IMR-90 (cell line): ENCODE data around the gene PPP1R12B.
"Not testable (repeated sequence)": the region's sequence is repeated elsewhere in the genome, so short reads cannot be mapped to it uniquely, and the experiment has no call there.

Experiments used
- CTCF ChIP-seq: conservative IDR thresholded peaks from 2 replicates; pipeline ENCODE4 v1.5.1; 2012; ENCODE audit warnings: mild to moderate bottlenecking, low read depth, low read length, improper control_type of control experiment
- MXI1 ChIP-seq: IDR thresholded peaks from 2 replicates; pipeline ENCODE4 v1.6.1; 2012; ENCODE audit warnings: low read depth, mild to moderate bottlenecking, low read length, moderate library complexity, borderline replicate concordance

DNA sequence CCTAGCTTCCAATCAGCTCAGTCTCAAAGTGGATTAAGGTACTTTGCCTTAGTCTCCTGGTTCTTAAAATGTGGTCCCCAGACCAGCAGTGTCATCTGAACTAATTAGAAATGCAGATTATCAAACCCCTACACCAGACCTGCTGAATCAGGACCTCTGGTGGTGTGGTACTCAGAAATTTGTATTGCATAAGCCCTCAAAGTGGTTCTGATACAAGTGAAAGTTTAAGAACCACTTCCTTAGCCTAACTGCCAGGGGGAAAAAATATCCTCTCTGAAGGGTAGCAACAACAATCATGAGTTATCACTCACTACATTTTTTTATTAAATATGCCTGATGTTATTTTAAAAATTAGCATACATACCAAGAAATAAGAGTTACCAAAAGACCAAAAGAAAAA is 131.2 kb downstream of the PPP1R12B start:
- TF ChIP-seq CTCF, MXI1: not testable (repeated sequence)
